GM10248 (cell line): ENCODE data around the gene ZNF428.

Experiments
- CTCF ChIA-PET: fragments of 300-600 bp; sonication (Branson Sonifier 250); formaldehyde crosslinking; extraction: SDS; loops from one replicate; lab custom pipeline; 2021; ENCODE audit warnings: antibody characterized with exemption; lab: Yijun Ruan, JAX
- POLR2A ChIA-PET: fragments of 350-650 bp; sonication (Branson Sonifier 250); formaldehyde crosslinking; extraction: SDS; loops from one replicate; lab custom pipeline; 2020; ENCODE audit warnings: antibody characterized with exemption; lab: Yijun Ruan, JAX
- DNase-seq: peaks from one replicate; pipeline ENCODE4 v3.0.0; 2012; ENCODE audit errors: extremely low spot score
- CTCF ChIP-seq: IDR thresholded peaks from 2 replicates; pipeline ENCODE4 v1.5.1; 2012; ENCODE audit warnings: mild to moderate bottlenecking, low read depth; ENCODE audit errors: extremely low read depth, missing control alignments, control extremely low read depth

The ZNF428 gene, protein sequence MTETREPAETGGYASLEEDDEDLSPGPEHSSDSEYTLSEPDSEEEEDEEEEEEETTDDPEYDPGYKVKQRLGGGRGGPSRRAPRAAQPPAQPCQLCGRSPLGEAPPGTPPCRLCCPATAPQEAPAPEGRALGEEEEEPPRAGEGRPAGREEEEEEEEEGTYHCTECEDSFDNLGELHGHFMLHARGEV

GRCh38 chr19:43619262-43620060, at the start of gene ZNF428:
ZNF428 (minus strand) TSS chr19:43619629; CDS start chr19:43614304, 5,325 bp downstream.
- ChIA-PET POLR2A (no interaction called here), CTCF (interaction anchor here (0.7 kb wide), 1 partner anchor 64 kb away, joined by 3 read pairs; no protein-coding TSS in a partner anchor)
- TF ChIP-seq CTCF: no peak
- DNase-seq: peak; percentile 93

DNA sequence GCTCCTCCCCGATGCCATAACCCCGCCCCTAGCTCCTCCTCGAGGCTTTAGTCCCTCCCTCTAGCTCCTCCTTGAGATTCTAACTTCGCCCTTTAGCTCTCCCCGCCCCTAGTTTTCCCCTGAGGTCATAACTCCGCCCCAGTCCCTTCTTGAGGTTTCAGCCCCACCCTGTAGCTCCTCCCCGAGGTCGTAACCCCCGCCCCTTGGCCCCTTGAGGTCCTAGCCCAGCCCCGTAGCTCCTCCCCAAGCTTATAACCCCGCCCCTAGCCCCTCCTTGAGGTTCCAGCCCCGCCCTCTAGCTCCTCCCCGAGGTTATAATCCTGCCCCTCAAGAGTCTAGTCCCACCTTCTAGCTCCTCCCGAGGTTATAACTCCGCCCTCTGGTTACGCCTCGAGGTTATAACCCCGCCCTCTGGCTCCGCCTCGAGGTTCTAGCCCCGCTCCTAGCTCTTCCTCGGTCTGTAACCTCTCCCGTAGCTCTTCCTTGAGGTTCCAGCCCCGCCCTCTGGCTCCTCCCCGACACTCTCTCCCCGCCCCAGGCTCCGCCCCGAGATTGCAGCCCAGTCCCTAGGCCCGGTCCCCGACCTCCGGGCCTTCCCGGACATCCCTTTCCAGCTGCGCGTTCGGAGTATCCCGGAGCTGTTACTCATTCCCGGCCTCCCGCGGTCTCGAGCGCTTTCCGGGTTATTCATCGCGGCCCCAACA, 49.1 kb upstream of the ZNF428 start:
- DNase-seq: peak; percentile 98
- ChIA-PET POLR2A (interaction anchor here (0.7 to 1.1 kb wide), 6 partner anchors 10 to 267 kb away, joined by 3 to 5 read pairs (median 3); partner anchors contain the start of genes IRGQ and ZNF45), CTCF (interaction anchor here (0.7 to 2.5 kb wide), 33 partner anchors 9 to 1102 kb away, joined by 3 to 20 read pairs (median 4); partner anchors contain the start of gene SMG9)
- TF ChIP-seq CTCF: no peak

GRCh38 chr19:43667876-43668405, 48.5 kb upstream of the ZNF428 start:
- no peak for DNase-seq
- ChIA-PET POLR2A (interaction anchor here (0.7 to 1.1 kb wide), 6 partner anchors 9 to 267 kb away, joined by 3 to 5 read pairs (median 3); partner anchors contain the start of genes IRGQ and ZNF45), CTCF (interaction anchor here (0.7 to 2.5 kb wide), 33 partner anchors 8 to 1103 kb away, joined by 3 to 20 read pairs (median 4); partner anchors contain the start of gene SMG9)
- TF ChIP-seq CTCF: no peak

- DNase-seq: no peak
- ChIA-PET POLR2A (no interaction called here), CTCF (interaction anchor here (1.2 to 1.4 kb wide), 5 partner anchors 8 to 220 kb away, joined by 3 to 17 read pairs (median 5); no protein-coding TSS in a partner anchor)
- no peak for TF ChIP-seq CTCF
These were observed 47.9 kb upstream of the ZNF428 start for GRCh38 chr19:43667126-43667875.

DNA sequence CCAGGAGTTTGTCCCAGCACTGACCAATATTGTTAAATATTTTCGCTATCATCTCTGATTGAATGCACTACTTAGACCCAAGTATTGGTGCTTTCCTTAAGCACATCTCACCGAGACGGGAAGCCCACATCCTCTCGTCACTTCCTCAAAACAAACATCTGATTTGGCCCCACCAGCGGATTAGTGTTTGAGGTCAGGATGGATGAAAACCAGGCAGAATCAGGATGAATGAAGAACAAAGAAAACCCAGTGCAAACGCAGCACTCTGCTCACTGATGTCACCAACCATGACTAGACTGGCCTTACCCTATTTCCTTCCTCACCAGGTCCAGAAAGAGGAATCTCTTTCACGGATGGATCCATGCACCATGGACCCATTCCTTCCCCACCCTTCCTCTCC, 44.6 kb upstream of the ZNF428 start:
- DNase-seq: no peak
- POLR2A ChIA-PET: no interaction called here
- no peak for TF ChIP-seq CTCF
- CTCF ChIA-PET: no interaction called here
